Suprapubic skin (tissue), 4 donors: ENCODE data around the gene MYOM1.

ENCODE experiments used
- EP300 ChIP-seq: sonication (generic); formaldehyde crosslinking; IDR thresholded peaks from one replicate; pipeline ENCODE4 v1.6.1; 2017; ENCODE audit warnings: antibody characterized with exemption
- POLR2A ChIP-seq, 2 donors: fragments of 450-650 bp; IDR thresholded peaks; one replicate each; pipeline ENCODE4 v1.6.1; 2017; ENCODE audit warnings: antibody characterized with exemption in 2 of 2, mild to moderate bottlenecking in 2 of 2, moderate library complexity in 2 of 2
- POLR2AphosphoS5 ChIP-seq, 3 donors: sonication (generic); formaldehyde crosslinking; IDR thresholded peaks; one replicate each; pipeline ENCODE4 v1.6.1; 2017; ENCODE audit warnings: antibody characterized with exemption in 3 of 3
- TF ChIP-seq, protein P1 (sequence below), 2 donors: fragments of 200-600 bp in 1 of 2; fragments of 450-650 bp in 1 of 2; sonication (generic) in 1 of 2; IDR thresholded peaks; one replicate each; pipeline ENCODE4 v1.5.1; 2016 to 2019; ENCODE audit warnings: antibody characterized with exemption in 2 of 2, mild to moderate bottlenecking in 1 of 2, moderate library complexity in 1 of 2

DNA sequence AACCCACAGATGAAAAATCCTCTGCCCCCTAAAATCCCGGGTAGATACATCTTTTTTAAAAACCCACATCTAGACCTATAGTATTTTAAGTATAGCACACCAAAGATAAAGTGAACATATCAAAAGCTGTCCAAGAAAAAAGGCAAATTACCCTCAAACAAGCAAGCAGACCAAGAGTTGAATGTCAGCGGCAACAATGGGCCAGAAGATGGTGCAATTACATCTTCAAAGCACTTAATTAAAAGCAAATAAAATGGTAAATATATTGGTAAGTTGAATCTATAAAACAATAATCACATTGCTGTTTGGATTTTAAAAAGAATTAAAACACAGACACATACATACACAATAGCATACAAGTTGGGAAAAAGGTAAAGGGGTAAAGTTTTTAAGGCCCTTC is 98.5 kb downstream of the MYOM1 start:
- TF ChIP-seq EP300 (no peak), POLR2A (IDR thresholded peaks at IDR 0.05) (no peak), POLR2AphosphoS5 (IDR thresholded peaks at IDR 0.05) (no peak)
- TF ChIP-seq, protein P1, sequence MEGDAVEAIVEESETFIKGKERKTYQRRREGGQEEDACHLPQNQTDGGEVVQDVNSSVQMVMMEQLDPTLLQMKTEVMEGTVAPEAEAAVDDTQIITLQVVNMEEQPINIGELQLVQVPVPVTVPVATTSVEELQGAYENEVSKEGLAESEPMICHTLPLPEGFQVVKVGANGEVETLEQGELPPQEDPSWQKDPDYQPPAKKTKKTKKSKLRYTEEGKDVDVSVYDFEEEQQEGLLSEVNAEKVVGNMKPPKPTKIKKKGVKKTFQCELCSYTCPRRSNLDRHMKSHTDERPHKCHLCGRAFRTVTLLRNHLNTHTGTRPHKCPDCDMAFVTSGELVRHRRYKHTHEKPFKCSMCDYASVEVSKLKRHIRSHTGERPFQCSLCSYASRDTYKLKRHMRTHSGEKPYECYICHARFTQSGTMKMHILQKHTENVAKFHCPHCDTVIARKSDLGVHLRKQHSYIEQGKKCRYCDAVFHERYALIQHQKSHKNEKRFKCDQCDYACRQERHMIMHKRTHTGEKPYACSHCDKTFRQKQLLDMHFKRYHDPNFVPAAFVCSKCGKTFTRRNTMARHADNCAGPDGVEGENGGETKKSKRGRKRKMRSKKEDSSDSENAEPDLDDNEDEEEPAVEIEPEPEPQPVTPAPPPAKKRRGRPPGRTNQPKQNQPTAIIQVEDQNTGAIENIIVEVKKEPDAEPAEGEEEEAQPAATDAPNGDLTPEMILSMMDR (IDR thresholded peaks at IDR 0.05) = no peak
